ENCODE measurements around the gene RABL3.

GRCh38 chr3:120673116-120673515 is 69.2 kb downstream of the RABL3 start:
- TF ChIP-seq, protein P1, sequence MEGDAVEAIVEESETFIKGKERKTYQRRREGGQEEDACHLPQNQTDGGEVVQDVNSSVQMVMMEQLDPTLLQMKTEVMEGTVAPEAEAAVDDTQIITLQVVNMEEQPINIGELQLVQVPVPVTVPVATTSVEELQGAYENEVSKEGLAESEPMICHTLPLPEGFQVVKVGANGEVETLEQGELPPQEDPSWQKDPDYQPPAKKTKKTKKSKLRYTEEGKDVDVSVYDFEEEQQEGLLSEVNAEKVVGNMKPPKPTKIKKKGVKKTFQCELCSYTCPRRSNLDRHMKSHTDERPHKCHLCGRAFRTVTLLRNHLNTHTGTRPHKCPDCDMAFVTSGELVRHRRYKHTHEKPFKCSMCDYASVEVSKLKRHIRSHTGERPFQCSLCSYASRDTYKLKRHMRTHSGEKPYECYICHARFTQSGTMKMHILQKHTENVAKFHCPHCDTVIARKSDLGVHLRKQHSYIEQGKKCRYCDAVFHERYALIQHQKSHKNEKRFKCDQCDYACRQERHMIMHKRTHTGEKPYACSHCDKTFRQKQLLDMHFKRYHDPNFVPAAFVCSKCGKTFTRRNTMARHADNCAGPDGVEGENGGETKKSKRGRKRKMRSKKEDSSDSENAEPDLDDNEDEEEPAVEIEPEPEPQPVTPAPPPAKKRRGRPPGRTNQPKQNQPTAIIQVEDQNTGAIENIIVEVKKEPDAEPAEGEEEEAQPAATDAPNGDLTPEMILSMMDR (IDR thresholded peaks at IDR 0.05; ENCODE audit: borderline replicate concordance, extremely low read depth, low read length, poor library complexity, severe bottlenecking) = no peak
- TF ChIP-seq EZH2 (IDR thresholded peaks at IDR 0.05; ENCODE audit: borderline replicate concordance, low read depth, low read length, severe bottlenecking) = no peak

Measured in DND-41 (cell line).